CD4-positive, alpha-beta memory T cell (primary cell): Measurements from ENCODE around the gene C20orf96. TPM values are rescaled to one million over a fixed set of nuclear protein-coding genes. Genes with fewer than 3 reads are reported as not detected.
A peak's percentile ranks its signal among the peaks of the same experiment; 100 is the strongest.
"Not testable (repeated sequence)": the region's sequence is repeated elsewhere in the genome, so short reads cannot be mapped to it uniquely, and the experiment has no call there.

Experiments used
- CTCF ChIA-PET: fragments of 350-600 bp; sonication (Branson Sonifier 250); formaldehyde crosslinking; loops from one replicate; lab custom pipeline; 2021; ENCODE audit warnings: inconsistent platforms; ENCODE audit not compliant: partially characterized antibody; lab: Charles Lee
- POLR2A ChIA-PET: fragments of 350-600 bp; sonication (Branson Sonifier 250); formaldehyde crosslinking; loops from one replicate; lab custom pipeline; 2021; ENCODE audit not compliant: partially characterized antibody; lab: Charles Lee
- DNase-seq, 5 donors: peaks; one replicate each; pipeline versions ENCODE4 v3.0.0 to v3.0.0-alpha.2; 2020 to 2022; ENCODE audit warnings: mixed read lengths in 1 of 5
- H3K27ac ChIP-seq: one replicate; pipeline ENCODE4 v1.7.0; 2013; ENCODE audit warnings: low read depth, low read length
- H3K27me3 ChIP-seq: 2 replicates; pipeline ENCODE4 v1.7.0; 2013; ENCODE audit warnings: mild to moderate bottlenecking, low read length, moderate library complexity; ENCODE audit not compliant: insufficient read depth
- H3K36me3 ChIP-seq: 2 replicates; pipeline ENCODE4 v1.7.0; 2013; ENCODE audit warnings: mild to moderate bottlenecking, low read length, moderate library complexity; ENCODE audit not compliant: insufficient read depth
- H3K4me1 ChIP-seq: 2 replicates; pipeline ENCODE4 v1.7.0; 2013; ENCODE audit warnings: mild to moderate bottlenecking, low read length, moderate library complexity; ENCODE audit not compliant: insufficient read depth
- H3K4me3 ChIP-seq, 2 donors: one replicate each; pipeline ENCODE4 v1.7.0; 2013; ENCODE audit warnings: low read length in 2 of 2, mild to moderate bottlenecking in 1 of 2
- H3K9me3 ChIP-seq, 2 donors: one replicate each; pipeline ENCODE4 v1.7.0; 2013; ENCODE audit warnings: low read length in 2 of 2, control low read depth in 1 of 2; ENCODE audit not compliant: control insufficient read depth in 1 of 2
- H3K27ac Mint-ChIP-seq, 7 donors: one replicate each; pipeline ENCODE4 v1.8.0; 2020 to 2021; ENCODE audit warnings: mixed read lengths in 7 of 7, mild to moderate bottlenecking in 6 of 7, inconsistent platforms in 3 of 7, moderate library complexity in 3 of 7
- H3K27me3 Mint-ChIP-seq, 2 donors: one replicate each; pipeline ENCODE4 v1.8.0; 2020 to 2021; ENCODE audit warnings: mixed read lengths in 2 of 2
- H3K36me3 Mint-ChIP-seq, 2 donors: one replicate each; pipeline ENCODE4 v1.8.0; 2020 to 2021; ENCODE audit warnings: mixed read lengths in 2 of 2, inconsistent platforms in 1 of 2, mild to moderate bottlenecking in 1 of 2
- H3K4me1 Mint-ChIP-seq, 4 donors: one replicate each; pipeline ENCODE4 v1.8.0; 2020 to 2021; ENCODE audit warnings: mixed read lengths in 4 of 4, mild to moderate bottlenecking in 1 of 4
- H3K4me3 Mint-ChIP-seq, 8 donors: one replicate each; pipeline ENCODE4 v1.8.0; 2020 to 2021; ENCODE audit warnings: mixed read lengths in 8 of 8, mild to moderate bottlenecking in 7 of 8, moderate library complexity in 6 of 8, inconsistent platforms in 3 of 8
- H3K9me3 Mint-ChIP-seq, 8 donors: one replicate each; pipeline ENCODE4 v1.8.0; 2020 to 2021; ENCODE audit warnings: mixed read lengths in 8 of 8, mild to moderate bottlenecking in 5 of 8, inconsistent platforms in 3 of 8, moderate library complexity in 1 of 8
- intact Hi-C: fragments of 100-400 bp; cut with micrococcal nuclease; formaldehyde crosslinking; loops from one replicate; pipeline ENCODE4 v1.15.1; 2023
- polyA plus RNA-seq, 2 donors: library from polyadenylated mRNA; unstranded; fragments of 300-500 nt; fragmentation: Illumina TruSeq; gene quantifications; one replicate each; pipeline ENCODE4 v1.2.3, GENCODE V29; 2021
- total RNA-seq, 2 experiments: library from RNA; stranded (reverse); gene quantifications; one replicate each; pipeline ENCODE4 v1.2.3, GENCODE V29; 2021

Gene C20orf96, protein sequence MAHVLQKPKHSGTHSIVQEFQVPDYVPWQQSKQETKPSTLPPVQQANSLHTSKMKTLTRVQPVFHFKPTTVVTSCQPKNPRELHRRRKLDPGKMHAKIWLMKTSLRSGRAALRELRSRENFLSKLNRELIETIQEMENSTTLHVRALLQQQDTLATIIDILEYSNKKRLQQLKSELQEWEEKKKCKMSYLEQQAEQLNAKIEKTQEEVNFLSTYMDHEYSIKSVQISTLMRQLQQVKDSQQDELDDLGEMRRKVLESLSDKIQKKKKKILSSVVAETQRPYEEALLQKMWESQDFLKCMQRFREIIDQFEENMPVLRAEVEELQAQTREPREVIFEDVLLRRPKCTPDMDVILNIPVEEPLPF
- 1 to 10 TPM; 1.8 to 2.5 TPM for total RNA-seq
- polyA plus RNA-seq: under 1 TPM; 0.25 to 0.39 TPM

DNA sequence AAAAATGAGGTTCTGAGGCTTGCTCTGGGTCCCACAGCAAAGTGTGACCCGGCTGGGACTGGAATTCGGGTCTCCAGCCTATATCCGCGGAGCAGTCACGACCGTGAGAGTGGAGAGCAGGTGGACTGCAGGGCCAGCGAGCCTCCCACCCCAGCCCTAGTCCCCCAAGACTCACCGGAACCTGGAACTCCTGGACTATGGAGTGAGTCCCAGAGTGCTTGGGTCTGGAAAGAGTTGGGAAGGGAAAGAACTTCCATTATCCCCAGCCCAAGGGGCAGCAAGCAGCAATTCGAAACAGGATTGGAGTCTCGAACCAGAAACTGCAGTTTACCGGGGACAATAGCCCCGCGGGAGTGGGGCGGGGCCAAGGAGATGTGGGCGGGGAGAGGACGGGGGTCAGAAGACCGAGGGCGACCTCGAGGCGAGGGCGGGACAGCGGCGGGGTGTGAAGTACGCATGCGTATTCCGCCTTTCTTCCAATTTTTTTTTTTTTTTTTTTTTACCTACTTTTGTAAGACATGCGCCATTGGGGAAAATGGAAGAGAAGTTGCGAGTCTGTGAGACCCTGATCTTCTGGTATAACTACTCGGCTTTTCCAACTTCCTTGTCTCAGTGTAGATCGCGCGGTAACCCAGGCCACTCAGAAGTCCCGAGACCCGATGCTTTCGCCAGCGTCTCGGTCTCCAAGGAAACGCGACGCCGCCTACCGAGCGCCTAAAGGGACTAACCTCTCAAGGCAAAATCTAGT, at the start of gene C20orf96:
Gene C20orf96 (minus strand): TSS at position 667 of the 748 bp plus-strand sequence. CDS start 140 bp downstream, at position 527.
- Mint-ChIP-seq H3K27ac (peak within 1 kb of the TSS in 1 of 7 donors; percentile 73), H3K36me3 (no peaks in the 10 kb centered on the region), H3K4me1 (peaks cover 3 to 7% (median 5%) of the 10 kb centered on the region in 4 donors), H3K27me3 (no peaks in the 10 kb centered on the region), H3K9me3 (peaks cover 0 to 1% (median 0%) of the 10 kb centered on the region in 8 donors), H3K4me3 (peak within 1 kb of the TSS in 1 of 8 donors; percentile 34)
- H3K36me3 ChIP-seq: no peaks in the 10 kb centered on the region
- H3K4me1 ChIP-seq: peaks cover 19% of the 10 kb centered on the region
- CTCF ChIA-PET: interaction anchor here (1.0 kb wide), 1 partner anchor 41 kb away, joined by 3 read pairs; no protein-coding TSS in a partner anchor
- no peaks in the 10 kb centered on the region for H3K9me3 ChIP-seq
- peak; percentile 77 to 85 (median 81) for DNase-seq
- intact Hi-C loops: loop anchor here (1.0 kb wide), 2 partner anchors 35 to 40 kb away; partner anchors contain the start of gene SOX12
- no peaks in the 10 kb centered on the region for H3K27me3 ChIP-seq
- H3K4me3 ChIP-seq: peak within 1 kb of the TSS; percentile 66 to 68
- POLR2A ChIA-PET: no interaction called here
- peak within 1 kb of the TSS; percentile 29 for H3K27ac ChIP-seq

DNA sequence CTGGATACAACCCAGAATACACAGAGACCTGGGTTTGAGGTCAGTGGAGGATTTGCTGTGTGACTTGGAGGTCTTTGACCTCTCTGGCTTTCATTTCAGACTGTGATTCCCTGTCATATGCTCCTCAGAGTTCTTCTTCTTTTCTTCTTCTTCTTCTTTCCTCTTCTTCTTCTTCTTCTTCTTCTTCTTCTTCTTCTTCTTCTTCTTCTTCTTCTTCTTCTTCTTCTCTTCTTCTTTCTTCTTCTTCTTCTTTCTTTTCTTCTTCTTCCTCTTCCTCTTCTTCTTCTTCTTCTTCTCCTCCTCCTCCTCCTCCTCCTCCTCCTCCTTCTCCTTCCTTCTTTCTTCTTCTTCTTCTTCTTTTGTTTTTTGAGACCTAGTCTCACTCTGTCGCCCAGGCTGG, 45.5 kb upstream of the C20orf96 start:
- H3K27me3 Mint-ChIP-seq, H3K4me1 Mint-ChIP-seq, DNase-seq, H3K4me3 Mint-ChIP-seq, CTCF ChIA-PET, H3K36me3 Mint-ChIP-seq, H3K27me3 ChIP-seq, H3K27ac ChIP-seq, H3K9me3 Mint-ChIP-seq, POLR2A ChIA-PET, H3K9me3 ChIP-seq, H3K4me3 ChIP-seq, H3K4me1 ChIP-seq, intact Hi-C loops, H3K36me3 ChIP-seq: not testable (repeated sequence)
- H3K27ac Mint-ChIP-seq: peak overlapping the region in 1 of 7 donors; percentile 65

DNA sequence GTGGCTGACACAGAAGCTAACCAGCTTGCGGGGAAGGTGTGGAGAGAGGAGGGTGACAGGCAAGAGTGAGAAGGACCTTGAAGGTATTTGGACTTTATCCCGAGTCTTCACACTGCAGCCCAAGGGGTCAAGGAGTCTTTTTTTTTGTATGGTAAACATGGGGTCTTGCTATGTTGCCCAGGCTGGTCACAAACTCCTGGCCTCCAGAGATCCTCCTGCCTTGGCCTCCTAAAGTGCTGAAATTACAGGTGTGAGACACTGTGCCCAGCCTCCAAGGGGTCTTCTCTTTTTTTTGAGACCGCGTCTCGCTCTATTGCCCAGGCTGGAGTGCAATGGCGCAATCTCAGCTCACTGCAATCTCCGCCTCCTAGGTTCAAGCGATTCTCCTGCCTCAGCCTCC, 44.0 kb upstream of the C20orf96 start:
- no peaks in the 10 kb centered on the region for H3K36me3 ChIP-seq
- intact Hi-C loops: no loop called here
- H3K27me3 Mint-ChIP-seq: no peaks in the 10 kb centered on the region

DNA sequence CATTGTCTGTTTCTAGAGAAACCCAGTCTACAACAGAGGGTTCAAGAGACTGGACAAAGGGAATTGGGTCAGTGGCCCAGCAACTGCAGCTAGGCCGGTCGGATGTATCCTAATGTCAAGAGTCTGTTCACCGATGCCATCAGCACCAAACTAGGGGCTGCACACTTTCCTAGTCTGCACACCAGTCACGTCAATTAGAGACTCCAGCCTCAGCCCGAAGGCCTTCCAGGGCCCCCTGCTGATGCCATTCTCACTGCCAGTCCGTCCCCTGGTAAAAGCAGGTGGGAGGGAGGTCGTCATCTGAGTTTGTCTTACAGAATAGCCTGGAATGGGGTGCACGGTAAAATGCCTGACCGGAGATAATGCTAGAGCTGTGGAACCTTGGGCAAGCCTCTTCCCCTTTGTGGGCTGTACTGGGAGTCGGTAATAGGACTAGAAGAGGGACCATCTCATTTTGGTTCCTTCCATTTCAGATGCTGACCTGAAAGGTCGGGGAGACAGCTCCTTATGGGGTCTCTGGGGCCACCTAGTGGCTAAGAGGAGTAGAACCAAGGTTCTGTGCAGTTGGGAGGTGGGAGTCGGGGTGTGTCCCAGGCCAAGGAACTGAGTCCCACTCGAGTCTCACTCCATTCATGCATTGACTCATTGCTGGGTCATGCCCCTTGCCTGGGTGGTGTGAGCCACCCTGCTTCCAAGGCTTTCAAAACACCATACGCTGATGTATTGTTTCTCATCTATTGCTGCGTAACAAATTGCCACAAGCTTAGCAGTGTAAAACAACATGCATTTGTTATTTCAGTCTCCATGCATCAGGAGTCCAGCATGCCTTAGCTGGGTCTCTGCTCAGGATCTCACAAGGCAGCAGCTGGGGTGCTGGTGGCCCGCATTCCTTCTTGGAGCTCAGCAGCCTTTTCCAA, 39.9 kb upstream of the C20orf96 start:
- no peaks in the 10 kb centered on the region for H3K27me3 ChIP-seq
- intact Hi-C loops: loop anchor here (1.0 to 2.0 kb wide), 2 partner anchors 40 to 64 kb away; partner anchors contain the start of gene C20orf96
- Mint-ChIP-seq H3K4me3 (peak overlapping the region in 2 of 8 donors; percentile 39), H3K36me3 (no peaks in the 10 kb centered on the region), H3K27ac (peak overlapping the region in 4 of 7 donors; percentile 17 to 72 (median 64)), H3K27me3 (no peaks in the 10 kb centered on the region), H3K4me1 (peaks cover 2 to 23% (median 11%) of the 10 kb centered on the region in 4 donors), H3K9me3 (no peaks in the 10 kb centered on the region)
- ChIA-PET CTCF (interaction anchor here (0.6 to 4.5 kb wide), 29 partner anchors 10 to 182 kb away, joined by 3 to 79 read pairs (median 4); partner anchors contain the start of gene DEFB132), POLR2A (interaction anchor here (0.6 to 2.6 kb wide), 7 partner anchors 16 to 192 kb away, joined by 3 to 11 read pairs (median 4); partner anchors contain the start of genes NRSN2 and ZCCHC3)
- no peak overlapping the region for H3K27ac ChIP-seq
- H3K4me3 ChIP-seq: no peak overlapping the region
- no peaks in the 10 kb centered on the region for H3K9me3 ChIP-seq
- H3K36me3 ChIP-seq: no peaks in the 10 kb centered on the region
- peaks cover 15% of the 10 kb centered on the region for H3K4me1 ChIP-seq
- DNase-seq: peak; percentile 60 to 66 (median 65)

More for the DNA sequence above, 44.0 kb upstream of the C20orf96 start:
- peaks cover 0 to 8% (median under 1%) of the 10 kb centered on the region in 4 donors for H3K4me1 Mint-ChIP-seq
- no peak for DNase-seq
- H3K27ac Mint-ChIP-seq: no peak overlapping the region
- ChIA-PET POLR2A (no interaction called here), CTCF (interaction anchor here (0.6 kb wide), 1 partner anchor 40 kb away, joined by 3 read pairs; no protein-coding TSS in a partner anchor)
- Histone ChIP-seq H3K4me3 (no peak overlapping the region), H3K4me1 (peaks cover 4% of the 10 kb centered on the region), H3K9me3 (no peaks in the 10 kb centered on the region), H3K27ac (no peak overlapping the region), H3K27me3 (no peaks in the 10 kb centered on the region)
- H3K9me3 Mint-ChIP-seq: no peaks in the 10 kb centered on the region
- no peaks in the 10 kb centered on the region for H3K36me3 Mint-ChIP-seq
- H3K4me3 Mint-ChIP-seq: no peak overlapping the region

DNA sequence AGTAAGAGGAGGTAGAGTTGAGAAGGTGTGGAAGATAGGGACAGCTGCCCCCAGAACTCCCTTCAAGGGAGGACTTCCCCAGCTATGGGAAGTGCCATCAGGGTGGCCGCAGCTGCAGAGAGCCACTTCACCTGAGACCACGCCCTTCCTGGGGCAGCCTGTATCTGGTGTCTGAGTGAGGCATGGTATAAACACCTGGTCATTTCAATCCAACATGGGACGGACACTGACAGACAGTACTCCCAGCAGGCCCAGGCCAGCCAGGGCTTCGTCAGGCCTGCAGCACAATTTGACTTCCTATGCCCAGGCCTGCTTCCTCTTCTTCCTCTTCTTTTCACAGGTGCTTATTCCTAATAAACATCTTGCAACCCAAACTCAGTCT, 39.3 kb upstream of the C20orf96 start:
- H3K4me3 Mint-ChIP-seq: peak overlapping the region in 1 of 8 donors; percentile 39
- intact Hi-C loops: loop anchor here (1.0 to 2.0 kb wide), 2 partner anchors 40 to 63 kb away; partner anchors contain the start of gene C20orf96
- no peak overlapping the region for H3K27ac ChIP-seq
- POLR2A ChIA-PET: interaction anchor here (2.6 kb wide), 1 partner anchor 31 kb away, joined by 11 read pairs; no protein-coding TSS in a partner anchor
- H3K9me3 ChIP-seq: no peaks in the 10 kb centered on the region
- no peaks in the 10 kb centered on the region for H3K9me3 Mint-ChIP-seq
- H3K36me3 Mint-ChIP-seq: peaks cover 0 to under 1% of the 10 kb centered on the region in 2 donors
- H3K4me1 Mint-ChIP-seq: peaks cover 2 to 25% (median 12%) of the 10 kb centered on the region in 4 donors
- H3K27me3 ChIP-seq: no peaks in the 10 kb centered on the region
- DNase-seq: no peak
- peaks cover 17% of the 10 kb centered on the region for H3K4me1 ChIP-seq
- CTCF ChIA-PET: interaction anchor here (0.5 to 4.5 kb wide), 18 partner anchors 9 to 147 kb away, joined by 3 to 79 read pairs (median 8); partner anchors contain the start of genes DEFB132 and TRIB3
- H3K27ac Mint-ChIP-seq: peak overlapping the region in 4 of 7 donors; percentile 17 to 72 (median 61)
- H3K27me3 Mint-ChIP-seq: no peaks in the 10 kb centered on the region
- no peaks in the 10 kb centered on the region for H3K36me3 ChIP-seq
- no peak overlapping the region for H3K4me3 ChIP-seq

DNA sequence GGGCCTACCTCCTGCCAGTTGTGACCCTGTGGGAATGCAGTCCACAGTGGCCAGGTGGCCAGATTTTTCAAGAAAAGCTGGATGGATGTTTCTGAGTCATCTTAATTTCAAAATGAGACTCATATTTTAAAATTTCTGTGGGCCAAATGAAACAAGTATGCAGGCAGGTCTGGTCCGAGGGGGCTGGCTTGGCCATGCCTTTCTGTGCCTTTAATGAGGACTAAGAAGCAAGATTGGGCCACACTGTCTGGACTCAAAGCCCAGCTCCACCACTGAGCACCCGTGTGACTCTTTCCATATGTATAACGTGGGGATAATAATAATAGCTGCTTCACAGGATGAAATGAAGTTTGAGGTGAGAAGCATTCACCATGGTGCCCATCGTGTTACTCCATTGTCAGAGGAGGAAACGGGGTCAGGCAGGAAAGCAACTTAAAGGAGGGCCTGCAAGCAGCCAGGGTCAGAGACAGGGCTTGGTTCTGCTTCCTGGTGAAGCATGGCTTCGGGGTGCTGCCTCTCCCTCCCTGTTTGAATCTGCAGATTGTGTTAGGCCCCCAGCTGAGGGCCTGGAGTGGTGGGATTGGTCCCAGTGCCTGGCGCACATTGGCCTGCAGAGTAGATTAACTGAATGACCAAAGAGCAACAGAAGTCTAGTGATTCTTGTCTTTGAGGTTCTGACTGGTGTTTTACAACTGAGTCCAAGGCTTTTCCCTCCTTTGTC, 38.6 kb upstream of the C20orf96 start:
- H3K27ac ChIP-seq: no peak overlapping the region
- no peaks in the 10 kb centered on the region for H3K36me3 ChIP-seq
- Mint-ChIP-seq H3K27ac (peak overlapping the region in 6 of 7 donors; percentile 11 to 65 (median 44)), H3K4me3 (peak overlapping the region in 1 of 8 donors; percentile 6), H3K27me3 (no peaks in the 10 kb centered on the region), H3K36me3 (peaks cover 0 to 1% of the 10 kb centered on the region in 2 donors), H3K4me1 (peaks cover 2 to 30% (median 14%) of the 10 kb centered on the region in 4 donors), H3K9me3 (no peaks in the 10 kb centered on the region)
- CTCF ChIA-PET: interaction anchor here (0.5 to 4.5 kb wide), 10 partner anchors 16 to 148 kb away, joined by 3 to 79 read pairs (median 12); partner anchors contain the start of genes DEFB132 and TRIB3
- no peak for DNase-seq
- no peaks in the 10 kb centered on the region for H3K27me3 ChIP-seq
- H3K9me3 ChIP-seq: no peaks in the 10 kb centered on the region
- no peak overlapping the region for H3K4me3 ChIP-seq
- POLR2A ChIA-PET: interaction anchor here (2.6 kb wide), 1 partner anchor 31 kb away, joined by 11 read pairs; no protein-coding TSS in a partner anchor
- intact Hi-C loops: no loop called here
- peaks cover 24% of the 10 kb centered on the region for H3K4me1 ChIP-seq
